ENCODE measurements around the gene PID1. TPM values are rescaled to one million over a fixed set of nuclear protein-coding genes. Genes with fewer than 3 reads are reported as not detected.

The PID1 gene
- total RNA-seq, 1 experiment from 2014 or later = 0.15 TPM

DNA sequence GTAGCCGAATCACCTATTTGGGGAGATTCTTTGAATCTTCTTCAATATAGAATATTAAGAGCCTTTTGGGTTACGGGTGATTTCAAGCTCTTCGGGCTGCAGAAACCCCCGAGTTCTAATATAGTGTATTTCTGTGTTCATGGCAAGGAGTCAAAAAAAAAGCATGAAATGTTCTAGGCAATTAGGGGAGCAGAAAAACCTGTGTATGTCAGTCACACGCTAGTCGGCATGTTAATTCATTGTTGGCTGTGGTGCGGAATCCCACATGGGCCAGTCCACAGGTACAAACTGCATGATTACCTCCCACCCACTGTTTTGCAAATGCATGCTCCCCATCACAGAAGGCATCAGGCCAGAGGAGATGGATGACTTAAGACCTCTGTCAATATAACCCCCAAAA lies 161.9 kb downstream of the PID1 start:
- Histone ChIP-seq H3K9ac (ENCODE audit: low read length) (no peak overlapping the region), H3K79me2 (ENCODE audit: insufficient read depth, low read length) (no peaks in the 10 kb centered on the region), H3K27ac (ENCODE audit: low read depth, low read length) (no peak overlapping the region), H2AFZ (ENCODE audit: low read depth, low read length, poor library complexity, severe bottlenecking) (no peak overlapping the region), H3K4me3 (replicated peaks in 1 of 2; ENCODE audit: low read depth in 1 of 2, low read length in 2 of 2) (no peak overlapping the region), H3K4me1 (ENCODE audit: control insufficient read depth in 1 of 2, insufficient read depth in 2 of 2, low read length in 2 of 2) (no peaks in the 10 kb centered on the region), H3K9me3 (ENCODE audit: control insufficient read depth in 1 of 2, insufficient read depth in 1 of 2, low read depth in 1 of 2, low read length in 2 of 2) (no peaks in the 10 kb centered on the region), H4K20me1 (ENCODE audit: insufficient read depth) (no peaks in the 10 kb centered on the region; the same call in 1 of the 2 replicates), H3K9me2 (ENCODE audit: insufficient read depth) (no peaks in the 10 kb centered on the region), H3K4me2 (ENCODE audit: low read length) (no peak overlapping the region), H3K27me3 (ENCODE audit: insufficient read depth, low read length) (no peaks in the 10 kb centered on the region), H3K36me3 (ENCODE audit: control insufficient read depth in 1 of 2, insufficient read depth in 2 of 2, low read length in 2 of 2) (no peaks in the 10 kb centered on the region)
- POLR2A ChIA-PET = no interaction called here
- intact Hi-C loops (cut with micrococcal nuclease) = no loop called here
- RAD21 ChIA-PET (ENCODE audit: low non-redundant PET in 1 of 2, low total read pairs in 2 of 2, uncharacterized antibody in 2 of 2, unreplicated experiment in 2 of 2) = no interaction called here
- CTCF ChIA-PET = no interaction called here
- BruUV-seq (replicated peaks) = no TSS peak
- DNase-seq (ENCODE audit: low read depth, low spot score) = no peak
- no peak for ATAC-seq
- no peak for TF ChIP-seq CEBPB (IDR thresholded peaks at IDR 0.05; ENCODE audit: low read depth)
- TF ChIP-seq, protein P1, sequence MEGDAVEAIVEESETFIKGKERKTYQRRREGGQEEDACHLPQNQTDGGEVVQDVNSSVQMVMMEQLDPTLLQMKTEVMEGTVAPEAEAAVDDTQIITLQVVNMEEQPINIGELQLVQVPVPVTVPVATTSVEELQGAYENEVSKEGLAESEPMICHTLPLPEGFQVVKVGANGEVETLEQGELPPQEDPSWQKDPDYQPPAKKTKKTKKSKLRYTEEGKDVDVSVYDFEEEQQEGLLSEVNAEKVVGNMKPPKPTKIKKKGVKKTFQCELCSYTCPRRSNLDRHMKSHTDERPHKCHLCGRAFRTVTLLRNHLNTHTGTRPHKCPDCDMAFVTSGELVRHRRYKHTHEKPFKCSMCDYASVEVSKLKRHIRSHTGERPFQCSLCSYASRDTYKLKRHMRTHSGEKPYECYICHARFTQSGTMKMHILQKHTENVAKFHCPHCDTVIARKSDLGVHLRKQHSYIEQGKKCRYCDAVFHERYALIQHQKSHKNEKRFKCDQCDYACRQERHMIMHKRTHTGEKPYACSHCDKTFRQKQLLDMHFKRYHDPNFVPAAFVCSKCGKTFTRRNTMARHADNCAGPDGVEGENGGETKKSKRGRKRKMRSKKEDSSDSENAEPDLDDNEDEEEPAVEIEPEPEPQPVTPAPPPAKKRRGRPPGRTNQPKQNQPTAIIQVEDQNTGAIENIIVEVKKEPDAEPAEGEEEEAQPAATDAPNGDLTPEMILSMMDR (IDR thresholded peaks at IDR 0.05 in 2 of 3, conservative IDR thresholded peaks at IDR 0.05 in 1 of 3; ENCODE audit: borderline replicate concordance in 1 of 3, insufficient read depth in 1 of 3, low read depth in 2 of 3, low read length in 2 of 3) = no peak
- TF ChIP-seq RAD21 (IDR thresholded peaks at IDR 0.05; ENCODE audit: low read depth) = no peak

DNA sequence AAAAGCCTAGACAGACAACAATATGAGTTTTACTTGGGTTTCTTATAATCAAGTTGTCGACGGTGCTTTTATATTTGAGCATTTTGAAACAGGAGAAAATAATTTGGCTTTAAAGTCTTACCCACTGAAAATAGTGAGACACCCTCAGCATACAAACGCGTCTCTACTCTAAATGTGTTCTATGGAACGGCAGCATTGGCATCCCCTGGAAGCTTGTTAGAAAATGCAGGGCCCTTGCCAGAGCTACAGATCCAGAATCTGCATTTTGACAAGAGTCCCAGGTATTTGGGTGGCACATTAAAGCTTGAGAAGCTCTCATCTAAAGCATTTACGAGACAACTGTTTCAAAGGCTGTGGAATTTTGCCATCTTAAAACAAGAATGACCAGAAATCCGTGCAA lies 163.5 kb downstream of the PID1 start:
- Histone ChIP-seq H3K27ac (ENCODE audit: low read depth, low read length) (no peak overlapping the region), H3K9me3 (ENCODE audit: control insufficient read depth in 1 of 2, insufficient read depth in 1 of 2, low read depth in 1 of 2, low read length in 2 of 2) (no peaks in the 10 kb centered on the region), H3K36me3 (ENCODE audit: control insufficient read depth in 1 of 2, insufficient read depth in 2 of 2, low read length in 2 of 2) (no peaks in the 10 kb centered on the region), H3K4me2 (ENCODE audit: low read length) (no peak overlapping the region), H3K27me3 (ENCODE audit: insufficient read depth, low read length) (no peaks in the 10 kb centered on the region), H3K4me1 (ENCODE audit: control insufficient read depth in 1 of 2, insufficient read depth in 2 of 2, low read length in 2 of 2) (no peaks in the 10 kb centered on the region), H3K4me3 (replicated peaks in 1 of 2; ENCODE audit: low read depth in 1 of 2, low read length in 2 of 2) (no peak overlapping the region), H4K20me1 (ENCODE audit: insufficient read depth) (no peaks in the 10 kb centered on the region; the same call in 1 of the 2 replicates), H3K79me2 (ENCODE audit: insufficient read depth, low read length) (no peaks in the 10 kb centered on the region), H2AFZ (ENCODE audit: low read depth, low read length, poor library complexity, severe bottlenecking) (no peak overlapping the region), H3K9me2 (ENCODE audit: insufficient read depth) (no peaks in the 10 kb centered on the region), H3K9ac (ENCODE audit: low read length) (no peak overlapping the region)
- ChIA-PET CTCF (no interaction called here), POLR2A (no interaction called here), RAD21 (ENCODE audit: low non-redundant PET in 1 of 2, low total read pairs in 2 of 2, uncharacterized antibody in 2 of 2, unreplicated experiment in 2 of 2) (no interaction called here)
- ATAC-seq = no peak
- TF ChIP-seq FOSL1 (IDR thresholded peaks at IDR 0.05; ENCODE audit: low read depth) (no peak), JUND (IDR thresholded peaks at IDR 0.05) (no peak)
- no peak for DNase-seq (ENCODE audit: low read depth, low spot score)
- BruUV-seq (replicated peaks) = no TSS peak
- intact Hi-C loops (cut with micrococcal nuclease) = no loop called here

All from HCT116 (cell line).